ENCODE data around the gene PPP1R3F. TPM values are rescaled to one million over a fixed set of nuclear protein-coding genes. Genes with fewer than 3 reads are reported as not detected.

Gene PPP1R3F
- total and polyA plus RNA-seq, 9 of the 15 experiments (the other 6 are each of a cell fraction or from before 2014, with no cell fraction given): 0.03 to 0.91 (median 0.43) TPM; not detected in 1

GRCh38 chrX:49262603-49263002 is 7.0 kb upstream of the PPP1R3F start:
- no peaks in the 10 kb centered on the region for H3K36me3 ChIP-seq (ENCODE audit: control insufficient read depth, insufficient read depth, low read length)
- no peak overlapping the region for H3K9ac ChIP-seq (ENCODE audit: insufficient read depth in 1 of 2, low read depth in 2 of 2, low read length in 2 of 2)
- peaks cover 0 to 4% of the 10 kb centered on the region in 2 experiments; a peak in 2 of 5 replicates for H3K4me1 ChIP-seq (replicated peaks in 1 of 2; ENCODE audit: control insufficient read depth in 2 of 2, insufficient read depth in 2 of 2, low read length in 2 of 2)
- 0% methylated on average over 1 of the region's 1 CpG for WGBS (ENCODE audit: insufficient coverage, low coverage, missing lambda C conversion rate)
- H2AFZ ChIP-seq (ENCODE audit: low read depth, low read length): no peak overlapping the region
- no peaks in the 10 kb centered on the region for H4K20me1 ChIP-seq (replicated peaks; ENCODE audit: control insufficient read depth, insufficient read depth, low read length)
- intact Hi-C loops (cut with micrococcal nuclease) (no loop called here), in situ Hi-C loops (cut with MboI) (no loop called here)
- H3K4me3 ChIP-seq: no peak overlapping the region
- H3K9me3 ChIP-seq (replicated peaks; ENCODE audit: control insufficient read depth, insufficient read depth, low read depth, low read length): no peaks in the 10 kb centered on the region
- DNase-seq (ENCODE audit: extremely low read depth in 1 of 4, low spot score in 3 of 4) (no peak), ATAC-seq (no peak), FAIRE-seq (no peak)
- ChIA-PET CTCF (ENCODE audit: low intra/inter-chr PET ratio) (no interaction called here), POLR2A (interaction anchor here (1.0 kb wide), 1 partner anchor 9 kb away, joined by 3 read pairs; no protein-coding TSS in a partner anchor)
- H3K27me3 ChIP-seq (ENCODE audit: control insufficient read depth in 2 of 2, insufficient read depth in 2 of 2, low read length in 2 of 2): no peaks in the 10 kb centered on the region
- no peaks in the 10 kb centered on the region for H3K79me2 ChIP-seq (ENCODE audit: control insufficient read depth, insufficient read depth, low read length)
- no peak overlapping the region for H3K4me2 ChIP-seq (ENCODE audit: insufficient read depth, low read length)
- H3K27ac ChIP-seq (ENCODE audit: extremely low read depth, low read depth, low read length): no peak overlapping the region
- no TSS peak for BruUV-seq (replicated peaks)
- H3K9me1 ChIP-seq (ENCODE audit: control insufficient read depth, insufficient read depth, low read length): no peaks in the 10 kb centered on the region
- TF ChIP-seq ATF3 (IDR thresholded peaks at IDR 0.05) (no peak), ATF3 (CRISPR knock-in tag; conservative IDR thresholded peaks at IDR 0.05) (no peak), CREB3L1 (IDR thresholded peaks at IDR 0.05; ENCODE audit: borderline replicate concordance, low read depth) (no peak), UBTF (IDR thresholded peaks at IDR 0.05; ENCODE audit: borderline replicate concordance in 1 of 2, low read depth in 2 of 2, low read length in 2 of 2) (no peak), ETS1 (conservative IDR thresholded peaks at IDR 0.05; ENCODE audit: control insufficient read depth, low read depth, low read length) (no peak), CEBPZ (IDR thresholded peaks at IDR 0.05; ENCODE audit: borderline replicate concordance, low read depth, low read length) (no peak), KDM5B (IDR thresholded peaks at IDR 0.05; ENCODE audit: insufficient replicate concordance, low read depth, low read length) (no peak), USF2 (CRISPR knock-in tag; IDR thresholded peaks at IDR 0.05) (no peak), FOXJ2 (tag; IDR thresholded peaks at IDR 0.05) (no peak), KLF13 (tag; IDR thresholded peaks at IDR 0.05; ENCODE audit: borderline replicate concordance, low read depth) (no peak), ATF7 (IDR thresholded peaks at IDR 0.05) (no peak)

All from K562 (cell line).